ENCODE results near the gene PAK1. TPM values are rescaled to one million over a fixed set of nuclear protein-coding genes. Genes with fewer than 3 reads are reported as not detected.

Gene PAK1
- total and polyA plus RNA-seq, 2 donors (not counting 3 experiments of a cell fraction or from before 2014, with no cell fraction given), result 5.6 to 12.9 TPM

DNA sequence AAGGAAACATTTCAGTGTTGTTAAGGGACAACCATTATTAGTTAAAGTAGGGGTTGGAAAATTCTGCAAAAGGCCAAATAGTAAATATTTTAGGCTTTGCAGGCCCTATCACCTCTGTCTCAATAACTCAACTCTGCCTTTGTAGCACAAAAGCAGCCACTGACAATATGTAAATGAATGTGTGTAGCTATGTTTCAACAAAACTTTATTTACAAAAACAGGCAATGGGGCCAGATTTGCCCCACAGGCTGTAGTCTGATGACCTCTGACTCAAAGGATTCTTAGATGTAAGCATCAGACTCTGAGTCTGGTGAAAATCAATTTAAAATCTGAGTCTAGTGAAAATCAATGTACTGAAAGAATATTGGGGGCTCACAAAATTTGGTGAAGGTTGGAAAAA lies 50.3 kb downstream of the PAK1 start:
- Histone ChIP-seq H3K36me3 (ENCODE audit: control insufficient read depth in 2 of 2, extremely low read depth in 1 of 2, insufficient read depth in 2 of 2, low read length in 2 of 2) (no peaks in the 10 kb centered on the region), H3K9me1 (replicated peaks; ENCODE audit: control insufficient read depth, extremely low read depth, insufficient read depth, low read length) (no peaks in the 10 kb centered on the region), H3K27me3 (ENCODE audit: control insufficient read depth in 2 of 2, insufficient read depth in 2 of 2, low read length in 2 of 2) (peaks cover 0 to 6% of the 10 kb centered on the region in 2 experiments), H3K27ac (ENCODE audit: insufficient read depth, low read depth, low read length) (no peak overlapping the region), H3K9me3 (replicated peaks; ENCODE audit: control insufficient read depth, insufficient read depth, low read length) (no peaks in the 10 kb centered on the region), H3K4me3 (replicated peaks in 1 of 3; ENCODE audit: insufficient read depth in 1 of 3, low read depth in 1 of 3, low read length in 3 of 3) (no peak overlapping the region), H4K20me1 (replicated peaks; ENCODE audit: control insufficient read depth, extremely low read depth, insufficient read depth, low read length) (no peaks in the 10 kb centered on the region), H2AFZ (ENCODE audit: low read depth, low read length) (no peak overlapping the region), H3K79me2 (ENCODE audit: control insufficient read depth, insufficient read depth, low read length) (no peaks in the 10 kb centered on the region), H3K4me2 (ENCODE audit: insufficient read depth, low read length) (no peak overlapping the region), H3K4me1 (ENCODE audit: control insufficient read depth, extremely low read depth, insufficient read depth, low read length) (no peaks in the 10 kb centered on the region), H3K9ac (replicated peaks; ENCODE audit: extremely low read depth, insufficient read depth, low read length) (no peak overlapping the region)
- dilution Hi-C loops (cut with MboI; ENCODE audit: extremely low pct_ligation_motif_present, low sequenced_read_pairs) (no loop called here), intact Hi-C loops (cut with micrococcal nuclease) (no loop called here)
- ChIA-PET CTCF (no interaction called here), POLR2A (no interaction called here)
- BruUV-seq (replicated peaks), result no TSS peak
- TF ChIP-seq EZH2 (IDR thresholded peaks at IDR 0.05; ENCODE audit: borderline replicate concordance, low read depth, low read length, severe bottlenecking) (no peak), GATA2 (IDR thresholded peaks at IDR 0.05; ENCODE audit: insufficient read depth, insufficient read length, low read depth, low read length) (no peak), MYC (IDR thresholded peaks at IDR 0.05; ENCODE audit: low read depth, low read length) (no peak), FOS (IDR thresholded peaks at IDR 0.05; ENCODE audit: borderline replicate concordance, insufficient read depth, low read length) (no peak), POLR2A (IDR thresholded peaks at IDR 0.05; ENCODE audit: low read depth, low read length) (no peak), JUN (IDR thresholded peaks at IDR 0.05; ENCODE audit: borderline replicate concordance, insufficient read depth, insufficient read length, low read depth) (no peak), POLR2AphosphoS5 (IDR thresholded peaks at IDR 0.05; ENCODE audit: insufficient read depth, low read depth, low read length) (no peak), MAX (IDR thresholded peaks at IDR 0.05; ENCODE audit: insufficient read depth, insufficient read length) (no peak)
- TF ChIP-seq, protein P1, sequence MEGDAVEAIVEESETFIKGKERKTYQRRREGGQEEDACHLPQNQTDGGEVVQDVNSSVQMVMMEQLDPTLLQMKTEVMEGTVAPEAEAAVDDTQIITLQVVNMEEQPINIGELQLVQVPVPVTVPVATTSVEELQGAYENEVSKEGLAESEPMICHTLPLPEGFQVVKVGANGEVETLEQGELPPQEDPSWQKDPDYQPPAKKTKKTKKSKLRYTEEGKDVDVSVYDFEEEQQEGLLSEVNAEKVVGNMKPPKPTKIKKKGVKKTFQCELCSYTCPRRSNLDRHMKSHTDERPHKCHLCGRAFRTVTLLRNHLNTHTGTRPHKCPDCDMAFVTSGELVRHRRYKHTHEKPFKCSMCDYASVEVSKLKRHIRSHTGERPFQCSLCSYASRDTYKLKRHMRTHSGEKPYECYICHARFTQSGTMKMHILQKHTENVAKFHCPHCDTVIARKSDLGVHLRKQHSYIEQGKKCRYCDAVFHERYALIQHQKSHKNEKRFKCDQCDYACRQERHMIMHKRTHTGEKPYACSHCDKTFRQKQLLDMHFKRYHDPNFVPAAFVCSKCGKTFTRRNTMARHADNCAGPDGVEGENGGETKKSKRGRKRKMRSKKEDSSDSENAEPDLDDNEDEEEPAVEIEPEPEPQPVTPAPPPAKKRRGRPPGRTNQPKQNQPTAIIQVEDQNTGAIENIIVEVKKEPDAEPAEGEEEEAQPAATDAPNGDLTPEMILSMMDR (IDR thresholded peaks at IDR 0.05; ENCODE audit: extremely low read depth in 1 of 2, insufficient read depth in 1 of 2, low read depth in 1 of 2, low read length in 2 of 2), result no peak
- no peak for DNase-seq (ENCODE audit: low read depth, low spot score)
- no peak for FAIRE-seq

Data from endothelial cell of umbilical vein (primary cell).